Breast epithelium (tissue), 4 donors: ENCODE results near the gene CDKN2B-AS1. TPM values are rescaled to one million over a fixed set of nuclear protein-coding genes. Genes with fewer than 3 reads are reported as not detected.

Source experiments
- DNase-seq, 2 donors: peaks; one replicate each; pipeline ENCODE4 v3.0.0-alpha.2; 2019; ENCODE audit warnings: low spot score in 2 of 2
- H3K27ac ChIP-seq, 2 donors: fragments of 200-600 bp; sonication (generic) in 1 of 2; one replicate each; pipeline ENCODE4 v1.5.1; 2016 to 2019; ENCODE audit warnings: mild to moderate bottlenecking in 1 of 2
- H3K27me3 ChIP-seq, 2 donors: fragments of 200-600 bp; sonication (generic) in 1 of 2; one replicate each; pipeline versions ENCODE4 v1.5.1 to v1.6.0; 2017 to 2019; ENCODE audit warnings: control low read depth in 1 of 2, mild to moderate bottlenecking in 1 of 2
- H3K36me3 ChIP-seq: fragments of 200-600 bp; one replicate; pipeline ENCODE4 v1.5.1; 2019
- H3K4me1 ChIP-seq, 2 donors: fragments of 200-600 bp; sonication (generic); one replicate each; pipeline ENCODE4 v1.5.1; 2016 to 2019; ENCODE audit warnings: control low read depth in 1 of 2
- H3K4me3 ChIP-seq, 3 donors: fragments of 200-600 bp; sonication (generic); 1 replicate in 2 of 3; 2 replicates in 1 of 3; pipeline ENCODE4 v1.5.1; 2016 to 2019; ENCODE audit warnings: mild to moderate bottlenecking in 3 of 3, moderate library complexity in 2 of 3
- H3K9me3 ChIP-seq, 2 donors: fragments of 200-600 bp; sonication (generic) in 1 of 2; one replicate each; pipeline ENCODE4 v1.5.1; 2016 to 2019; ENCODE audit warnings: control low read depth in 1 of 2
- POLR2A ChIP-seq: fragments of 450-650 bp; IDR thresholded peaks from one replicate; pipeline ENCODE4 v1.6.1; 2016; ENCODE audit warnings: antibody characterized with exemption, mild to moderate bottlenecking, moderate library complexity
- POLR2AphosphoS5 ChIP-seq, 3 donors: sonication (generic); formaldehyde crosslinking; IDR thresholded peaks; one replicate each; pipeline ENCODE4 v1.6.1; 2017; ENCODE audit warnings: antibody characterized with exemption in 3 of 3
- intact Hi-C: fragments of 100-400 bp; cut with DNase I; formaldehyde crosslinking; loops from one replicate; pipeline ENCODE4 v1.15.1; 2023; ENCODE audit warnings: low total_unique reads
- total RNA-seq, 3 donors: library from RNA; depleted of rRNA; stranded (reverse); fragments of >200 nt; gene quantifications; one replicate each; pipeline ENCODE4 v1.1.0, GENCODE V29; 2016
- TF ChIP-seq, protein P1 (sequence below), 3 donors: fragments of 450-650 bp; IDR thresholded peaks; one replicate each; pipeline ENCODE4 v1.5.1; 2016 to 2017; ENCODE audit warnings: antibody characterized with exemption in 3 of 3, mild to moderate bottlenecking in 3 of 3, moderate library complexity in 3 of 3

Gene CDKN2B-AS1
- total RNA-seq, 3 donors from 2014 or later = 1.3 to 4.6 (median 3.2) TPM

DNA sequence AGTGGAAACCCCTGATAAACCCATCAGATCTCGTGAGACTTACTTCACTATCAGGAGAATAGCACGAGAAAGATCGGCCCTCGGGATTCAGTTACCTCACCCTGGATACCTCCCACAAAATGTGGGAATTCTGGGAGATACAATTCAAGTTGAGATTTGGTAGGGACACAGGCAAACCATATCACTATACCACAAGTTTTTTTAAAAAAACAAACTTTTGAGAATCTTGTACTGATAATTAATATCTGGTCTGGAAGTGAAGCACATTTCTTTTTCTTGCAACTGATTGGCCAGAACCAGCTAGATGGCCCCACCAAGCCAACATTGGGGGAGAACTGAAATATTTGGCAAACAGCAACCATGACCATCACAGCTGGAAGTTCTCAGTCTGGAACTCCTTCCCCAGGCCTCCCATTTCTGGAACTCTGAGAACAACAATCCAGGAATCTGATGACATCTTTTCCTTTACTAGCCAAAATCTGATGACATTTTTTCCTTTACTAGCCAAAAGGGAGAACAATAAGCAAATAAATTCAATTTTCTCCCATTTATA lies 66.3 kb downstream of the CDKN2B-AS1 start:
- TF ChIP-seq, protein P1, sequence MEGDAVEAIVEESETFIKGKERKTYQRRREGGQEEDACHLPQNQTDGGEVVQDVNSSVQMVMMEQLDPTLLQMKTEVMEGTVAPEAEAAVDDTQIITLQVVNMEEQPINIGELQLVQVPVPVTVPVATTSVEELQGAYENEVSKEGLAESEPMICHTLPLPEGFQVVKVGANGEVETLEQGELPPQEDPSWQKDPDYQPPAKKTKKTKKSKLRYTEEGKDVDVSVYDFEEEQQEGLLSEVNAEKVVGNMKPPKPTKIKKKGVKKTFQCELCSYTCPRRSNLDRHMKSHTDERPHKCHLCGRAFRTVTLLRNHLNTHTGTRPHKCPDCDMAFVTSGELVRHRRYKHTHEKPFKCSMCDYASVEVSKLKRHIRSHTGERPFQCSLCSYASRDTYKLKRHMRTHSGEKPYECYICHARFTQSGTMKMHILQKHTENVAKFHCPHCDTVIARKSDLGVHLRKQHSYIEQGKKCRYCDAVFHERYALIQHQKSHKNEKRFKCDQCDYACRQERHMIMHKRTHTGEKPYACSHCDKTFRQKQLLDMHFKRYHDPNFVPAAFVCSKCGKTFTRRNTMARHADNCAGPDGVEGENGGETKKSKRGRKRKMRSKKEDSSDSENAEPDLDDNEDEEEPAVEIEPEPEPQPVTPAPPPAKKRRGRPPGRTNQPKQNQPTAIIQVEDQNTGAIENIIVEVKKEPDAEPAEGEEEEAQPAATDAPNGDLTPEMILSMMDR (IDR thresholded peaks at IDR 0.05) = no peak
- TF ChIP-seq POLR2A (no peak), POLR2AphosphoS5 (IDR thresholded peaks at IDR 0.05) (no peak)
- H3K27ac ChIP-seq = no peak overlapping the region
- H3K4me3 ChIP-seq = no peak overlapping the region
- no peaks in the 10 kb centered on the region for H3K9me3 ChIP-seq
- no peaks in the 10 kb centered on the region for H3K36me3 ChIP-seq
- H3K4me1 ChIP-seq = no peaks in the 10 kb centered on the region
- H3K27me3 ChIP-seq = no peaks in the 10 kb centered on the region
- intact Hi-C loops = no loop called here
- DNase-seq = no peak

DNA sequence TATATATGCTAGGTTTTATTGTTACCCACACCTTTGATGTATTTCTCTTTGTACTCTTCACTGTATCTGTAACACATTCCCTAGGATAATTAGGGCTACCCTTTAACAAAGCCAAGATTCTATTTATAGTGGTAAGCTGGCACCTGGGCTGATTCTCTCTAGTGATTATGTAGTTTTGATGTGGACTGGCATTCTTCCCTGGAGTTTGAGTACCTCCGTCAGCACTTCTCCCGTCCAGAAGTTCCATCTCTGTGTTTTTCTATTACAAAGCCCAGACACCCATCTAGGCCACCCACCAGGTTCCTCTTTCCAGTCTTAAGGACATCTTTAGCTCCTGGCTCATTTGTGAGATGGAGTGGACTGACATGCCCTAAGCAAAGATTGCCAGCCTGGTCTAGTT lies 70.4 kb downstream of the CDKN2B-AS1 start:
- Histone ChIP-seq H3K4me1 (no peaks in the 10 kb centered on the region), H3K4me3 (no peak overlapping the region), H3K27ac (no peak overlapping the region), H3K36me3 (no peaks in the 10 kb centered on the region), H3K9me3 (no peaks in the 10 kb centered on the region), H3K27me3 (no peaks in the 10 kb centered on the region)
- no peak for DNase-seq
- intact Hi-C loops = no loop called here
- TF ChIP-seq, protein P1 (IDR thresholded peaks at IDR 0.05) = no peak
- TF ChIP-seq POLR2A (no peak), POLR2AphosphoS5 (IDR thresholded peaks at IDR 0.05) (no peak)

DNA sequence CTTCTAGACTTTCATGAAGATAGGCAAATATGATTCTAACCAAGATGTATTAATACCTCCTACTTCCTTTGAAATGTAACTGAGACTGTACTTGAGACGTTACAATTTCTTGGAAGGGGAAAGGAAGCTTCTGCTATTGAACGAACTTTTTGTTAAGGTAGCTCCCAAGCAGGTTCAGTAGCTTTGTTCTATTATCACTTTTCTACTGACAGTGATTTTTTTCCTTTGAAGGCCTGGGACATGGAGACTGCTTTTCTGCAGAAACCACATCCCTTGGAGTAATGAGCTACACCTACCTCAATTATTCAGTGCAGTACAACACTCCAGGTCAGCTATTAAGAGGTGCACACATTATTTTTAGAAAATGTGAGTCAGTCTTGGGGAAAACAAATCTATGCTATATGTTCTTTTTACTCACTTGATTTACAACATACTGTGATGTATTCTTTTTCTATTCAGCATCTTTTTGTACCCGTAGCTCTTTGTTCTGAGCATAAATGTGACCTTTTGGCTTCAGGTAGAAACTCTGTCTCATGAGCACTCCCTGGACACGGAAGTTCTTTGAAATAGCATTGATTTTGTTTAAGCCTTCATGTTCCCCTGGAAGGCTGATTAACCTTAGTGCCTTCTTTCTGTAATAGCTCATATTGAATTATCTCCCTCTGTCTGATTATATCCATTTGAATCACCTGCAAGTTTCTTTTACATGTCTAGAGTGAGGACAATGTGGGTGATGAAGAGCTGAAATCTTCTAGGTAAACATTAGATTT lies 71.0 kb downstream of the CDKN2B-AS1 start:
- Histone ChIP-seq H3K27ac (no peak overlapping the region), H3K27me3 (no peaks in the 10 kb centered on the region), H3K36me3 (no peaks in the 10 kb centered on the region), H3K4me3 (no peak overlapping the region), H3K4me1 (no peaks in the 10 kb centered on the region), H3K9me3 (no peaks in the 10 kb centered on the region)
- DNase-seq = no peak
- intact Hi-C loops = no loop called here
- TF ChIP-seq, protein P1 (IDR thresholded peaks at IDR 0.05) = no peak
- TF ChIP-seq POLR2A (no peak), POLR2AphosphoS5 (IDR thresholded peaks at IDR 0.05) (no peak)

DNA sequence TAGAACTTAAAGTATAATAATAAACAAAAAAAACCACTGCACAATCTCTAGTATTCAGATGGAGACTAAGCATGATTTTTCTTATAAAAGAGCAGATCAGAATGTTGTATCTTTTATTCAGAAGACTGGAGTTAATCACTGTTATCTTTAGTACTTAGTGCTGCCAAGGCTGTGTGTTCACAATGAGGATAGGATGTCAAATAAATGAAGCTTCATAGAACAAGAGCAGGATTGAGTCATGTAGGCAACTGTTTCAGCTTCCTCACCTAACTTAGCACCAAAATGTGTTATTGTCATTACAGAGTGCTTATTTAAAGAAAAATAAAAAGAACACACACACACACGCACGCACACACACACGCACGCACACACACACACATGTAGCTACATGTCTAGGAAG lies 72.6 kb downstream of the CDKN2B-AS1 start:
- Histone ChIP-seq H3K27me3 (no peaks in the 10 kb centered on the region), H3K4me3 (no peak overlapping the region), H3K27ac (no peak overlapping the region), H3K4me1 (no peaks in the 10 kb centered on the region), H3K9me3 (no peaks in the 10 kb centered on the region), H3K36me3 (no peaks in the 10 kb centered on the region)
- intact Hi-C loops = no loop called here
- no peak for DNase-seq
- TF ChIP-seq, protein P1 (IDR thresholded peaks at IDR 0.05) = no peak
- no peak for TF ChIP-seq POLR2A
- no peak for TF ChIP-seq POLR2AphosphoS5 (IDR thresholded peaks at IDR 0.05)

DNA sequence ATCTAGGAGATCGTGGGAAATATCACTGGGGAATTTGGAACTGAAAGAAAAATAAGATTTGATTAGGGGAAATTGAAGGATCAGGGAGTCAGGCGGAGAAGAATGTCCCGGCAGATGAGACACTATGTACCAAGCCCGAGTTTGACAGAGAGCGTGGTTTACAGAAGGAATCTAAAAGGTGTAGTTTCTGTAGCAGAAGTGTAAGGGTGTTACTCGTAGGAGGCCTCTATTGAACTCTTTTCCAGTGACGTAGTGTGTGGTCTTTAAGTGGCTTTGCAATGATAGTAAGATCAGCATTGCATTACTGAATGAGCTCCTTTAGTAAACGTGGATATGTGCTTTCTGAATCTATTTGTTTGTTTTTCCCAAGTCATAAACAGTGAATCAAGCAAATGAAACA lies 73.8 kb downstream of the CDKN2B-AS1 start:
- H3K27me3 ChIP-seq = no peaks in the 10 kb centered on the region
- DNase-seq = no peak
- H3K27ac ChIP-seq = no peak overlapping the region
- no peak for TF ChIP-seq POLR2AphosphoS5 (IDR thresholded peaks at IDR 0.05)
- TF ChIP-seq, protein P1 (IDR thresholded peaks at IDR 0.05) = no peak
- no peak for TF ChIP-seq POLR2A
- no peak overlapping the region for H3K4me3 ChIP-seq
- H3K36me3 ChIP-seq = no peaks in the 10 kb centered on the region
- intact Hi-C loops = no loop called here
- H3K4me1 ChIP-seq = no peaks in the 10 kb centered on the region
- no peaks in the 10 kb centered on the region for H3K9me3 ChIP-seq
